Measurements from ENCODE around the gene A4GALT.

DNA sequence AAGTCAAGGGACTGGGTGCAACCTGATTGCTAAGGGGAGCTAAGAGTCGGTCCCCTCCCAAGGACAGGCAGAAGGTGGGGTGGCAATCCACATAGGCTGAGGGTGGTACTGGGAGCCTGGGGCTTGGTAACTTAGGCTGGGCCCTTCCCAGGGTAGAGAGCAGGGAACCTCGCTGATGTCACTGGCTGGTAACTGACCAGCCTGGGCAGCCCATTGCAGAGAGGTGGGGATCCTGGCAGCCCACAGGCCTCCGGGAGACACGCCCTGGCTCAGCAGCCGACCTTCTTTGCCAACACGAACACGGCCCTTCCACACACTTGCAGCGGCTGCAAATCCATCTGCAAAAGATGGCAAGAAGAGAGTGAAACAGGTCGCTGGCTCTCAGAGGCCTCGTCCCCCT is 25.4 kb downstream of the A4GALT start:
- TF ChIP-seq POLR2AphosphoS5 (IDR thresholded peaks at IDR 0.05) (no peak), POLR2A (IDR thresholded peaks at IDR 0.05) (no peak)
